NCI-H774 (cell line): ENCODE data around the gene SLC8A3.

ENCODE experiments used
- DNase-seq: peaks from one replicate; lab custom pipeline; 2025; lab: John Stamatoyannopoulos, UW

The SLC8A3 gene

GRCh38 chr14:70177081-70177800 is 11.5 kb downstream of the SLC8A3 start:
- DNase-seq, result no peak

GRCh38 chr14:70173569-70173968 is 15.2 kb downstream of the SLC8A3 start:
- DNase-seq, result no peak

- no peak for DNase-seq
Measured at GRCh38 chr14:70171726-70172125, 17.0 kb downstream of the SLC8A3 start.

- no peak for DNase-seq
Measured at GRCh38 chr14:70170976-70171375, 17.8 kb downstream of the SLC8A3 start.

- no peak for DNase-seq
Measured at GRCh38 chr14:70168406-70168805, 20.3 kb downstream of the SLC8A3 start.

- no peak for DNase-seq
Measured at GRCh38 chr14:70166530-70167203, 22.1 kb downstream of the SLC8A3 start.

- no peak for DNase-seq
Measured at GRCh38 chr14:70162358-70162757, 26.4 kb downstream of the SLC8A3 start.

- DNase-seq, result no peak
Measured at GRCh38 chr14:70156592-70156991, 32.2 kb downstream of the SLC8A3 start.

- no peak for DNase-seq
Measured at GRCh38 chr14:70152704-70153103, 36.0 kb downstream of the SLC8A3 start.

GRCh38 chr14:70152081-70152480 is 36.7 kb downstream of the SLC8A3 start:
- DNase-seq, result no peak

GRCh38 chr14:70149596-70150165 is 39.1 kb downstream of the SLC8A3 start:
- DNase-seq, result no peak

- DNase-seq, result no peak
Measured at GRCh38 chr14:70148911-70149595, 39.7 kb downstream of the SLC8A3 start.

GRCh38 chr14:70148351-70148750 is 40.4 kb downstream of the SLC8A3 start:
- no peak for DNase-seq

- no peak for DNase-seq
Measured at GRCh38 chr14:70144046-70144445, 44.7 kb downstream of the SLC8A3 start.

- DNase-seq, result no peak
Measured at GRCh38 chr14:70143306-70143705, 45.4 kb downstream of the SLC8A3 start.

GRCh38 chr14:70140614-70141013 is 48.1 kb downstream of the SLC8A3 start:
- DNase-seq, result no peak

GRCh38 chr14:70139384-70139783 is 49.4 kb downstream of the SLC8A3 start:
- no peak for DNase-seq

- DNase-seq, result no peak
Measured at GRCh38 chr14:70137788-70138187, 51.0 kb downstream of the SLC8A3 start.

GRCh38 chr14:70133461-70133860 is 55.3 kb downstream of the SLC8A3 start:
- DNase-seq, result no peak

GRCh38 chr14:70130482-70130881 is 58.3 kb downstream of the SLC8A3 start:
- no peak for DNase-seq

GRCh38 chr14:70127186-70127585 is 61.6 kb downstream of the SLC8A3 start:
- no peak for DNase-seq

- DNase-seq, result no peak
Measured at GRCh38 chr14:70123796-70124195, 65.0 kb downstream of the SLC8A3 start.

- no peak for DNase-seq
Measured at GRCh38 chr14:70121521-70121920, 67.2 kb downstream of the SLC8A3 start.
